LHCN-M2 (cell line): ENCODE results near the gene STAT1. TPM values are rescaled to one million over a fixed set of nuclear protein-coding genes. Genes with fewer than 3 reads are reported as not detected.

Experiments used
- DNase-seq: peaks from one replicate; pipeline ENCODE4 v3.0.0-alpha.2; 2012; ENCODE audit warnings: low read depth
- total RNA-seq: library from RNA; depleted of rRNA; stranded (reverse); fragments of >200 nt; gene quantifications from 2 replicates; pipeline ENCODE4 v1.2.3, GENCODE V29; 2014

STAT1 gene
- total RNA-seq, 1 experiment from 2014 or later, result 94.9 TPM

DNA sequence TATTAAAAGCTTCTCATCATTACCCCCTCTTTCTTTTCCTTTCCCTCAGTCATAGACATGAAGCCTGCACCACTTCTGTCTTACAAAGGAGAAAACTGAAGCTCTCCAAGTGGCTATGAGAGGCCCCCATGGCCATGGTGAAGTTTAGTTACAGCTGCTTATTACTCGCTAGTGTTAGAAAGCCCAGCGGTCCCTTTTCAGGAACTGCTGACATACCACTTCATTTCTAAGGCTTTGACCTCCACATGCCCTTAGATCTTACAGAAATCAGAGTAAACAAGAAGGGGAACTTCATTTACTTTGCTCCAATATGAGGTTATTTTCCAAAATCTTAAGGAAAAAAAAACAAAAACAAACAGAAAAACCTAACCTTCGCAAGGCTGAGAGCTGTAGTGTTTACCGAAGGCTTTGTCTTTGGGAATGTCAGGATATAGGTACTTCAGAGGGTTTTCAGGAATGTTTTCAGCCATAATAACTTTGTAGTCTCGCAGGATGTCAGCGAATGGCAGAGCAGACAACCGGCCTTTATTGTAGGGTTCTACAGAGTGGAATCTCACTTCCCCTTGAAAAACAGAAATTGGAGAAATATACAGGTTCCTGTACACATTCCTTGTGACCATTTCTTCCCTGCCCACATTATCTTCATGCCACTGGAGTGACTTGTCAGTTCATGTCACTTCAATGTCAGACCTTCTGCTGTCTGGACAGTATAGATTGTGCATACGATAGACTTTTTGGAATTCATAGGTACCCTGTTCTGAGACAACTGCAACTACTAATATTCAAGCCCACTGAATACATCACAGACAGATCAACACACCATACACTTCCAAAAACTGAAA lies 18.8 kb upstream of the STAT1 start:
- no peak for DNase-seq

DNA sequence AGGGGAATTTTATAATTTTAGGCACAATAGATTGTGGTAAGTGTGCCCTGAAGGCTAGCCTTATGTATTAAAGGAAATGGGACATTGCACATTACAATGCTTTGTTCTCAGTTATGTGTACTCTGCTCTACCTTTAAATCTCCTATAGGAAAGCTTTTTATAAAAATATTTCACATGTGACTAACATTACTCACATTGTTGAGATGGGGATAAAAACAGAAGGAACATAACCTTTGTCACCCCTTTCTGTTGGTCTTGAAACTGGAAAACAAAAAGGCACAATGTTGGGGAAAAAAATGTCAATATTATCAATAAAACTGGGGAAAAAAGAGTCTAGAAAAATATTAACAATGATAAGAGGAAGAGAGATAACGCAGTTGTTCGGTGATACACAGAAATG lies 17.3 kb upstream of the STAT1 start:
- DNase-seq, result no peak

DNA sequence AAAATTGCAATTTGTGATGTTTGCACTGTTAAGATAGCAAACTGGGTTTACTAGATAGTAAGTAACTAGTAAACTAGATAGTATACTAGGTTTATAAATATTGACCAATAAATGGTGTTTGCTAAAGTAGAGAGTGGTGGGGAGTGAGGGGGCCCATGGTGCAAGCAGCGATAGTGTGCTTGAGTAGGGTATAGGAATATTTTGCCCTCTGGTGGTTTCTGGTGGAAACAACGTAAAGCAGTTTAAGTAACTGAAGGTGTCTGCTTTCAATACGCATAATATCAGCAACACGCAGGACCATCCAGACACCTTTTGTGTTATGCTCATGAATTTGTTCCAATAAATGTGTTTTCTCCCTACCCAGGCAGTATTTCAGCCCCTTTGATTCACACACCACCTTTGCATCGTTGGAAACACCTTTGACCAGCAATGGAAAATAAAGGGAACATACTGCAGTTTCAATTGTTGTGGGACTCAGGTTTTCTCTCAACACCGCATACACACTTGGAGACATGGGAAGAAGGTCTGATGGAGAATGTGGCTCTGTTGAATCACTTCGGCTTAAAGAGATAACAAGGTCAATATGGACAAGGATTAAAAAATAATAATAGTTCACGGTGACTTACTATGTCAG lies 16.7 kb upstream of the STAT1 start:
- DNase-seq, result no peak

DNA sequence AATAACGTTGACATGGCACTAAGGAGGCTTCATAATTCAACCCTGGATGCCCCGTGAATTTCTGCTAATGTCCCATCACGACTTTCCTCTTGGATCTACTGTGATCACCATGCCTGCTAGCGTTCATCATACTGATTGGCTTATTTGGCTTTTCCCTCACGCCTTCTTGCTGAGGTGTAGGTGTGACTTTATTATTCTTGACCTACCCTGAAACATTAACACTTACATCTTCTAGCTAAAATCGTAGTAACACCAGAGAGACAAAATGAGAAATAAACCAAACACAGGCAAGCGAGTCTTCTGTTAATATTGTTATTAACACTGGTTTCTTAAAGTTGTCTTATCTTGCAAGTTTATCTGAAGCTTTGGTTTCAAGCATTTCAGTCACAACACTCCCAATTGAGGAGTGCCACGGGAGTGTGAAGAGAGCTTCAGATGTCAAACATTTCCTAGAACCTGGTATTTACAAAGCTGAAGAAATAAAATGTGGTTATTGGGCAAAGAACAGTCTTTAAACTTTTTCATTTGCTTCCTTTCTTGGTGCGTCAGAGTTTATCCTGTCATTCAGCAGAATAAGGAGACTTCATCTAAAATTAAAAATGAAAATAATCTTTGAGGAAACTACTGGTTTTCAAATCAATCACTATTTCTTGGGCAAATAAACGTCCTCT lies 15.4 kb upstream of the STAT1 start:
- no peak for DNase-seq

DNA sequence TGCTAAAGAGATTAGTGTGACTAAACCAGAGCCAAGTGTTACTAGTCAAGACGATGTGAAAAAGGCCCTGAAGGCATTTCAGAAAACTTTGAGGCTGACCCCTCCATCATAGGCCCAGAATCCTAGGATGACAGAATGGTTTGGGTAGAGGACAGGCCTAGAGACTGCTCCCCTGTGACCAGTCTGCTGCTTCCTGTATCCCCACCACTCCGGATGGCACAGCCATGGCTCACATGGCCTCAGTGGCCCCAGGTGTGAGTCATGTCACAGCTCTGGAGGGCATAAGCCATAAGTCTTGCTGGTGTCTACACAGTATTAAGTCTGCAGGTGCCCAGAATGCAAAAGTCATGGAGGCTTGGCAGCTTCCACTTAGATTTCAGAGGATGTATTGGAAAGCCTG lies 12.4 kb upstream of the STAT1 start:
- no peak for DNase-seq

DNA sequence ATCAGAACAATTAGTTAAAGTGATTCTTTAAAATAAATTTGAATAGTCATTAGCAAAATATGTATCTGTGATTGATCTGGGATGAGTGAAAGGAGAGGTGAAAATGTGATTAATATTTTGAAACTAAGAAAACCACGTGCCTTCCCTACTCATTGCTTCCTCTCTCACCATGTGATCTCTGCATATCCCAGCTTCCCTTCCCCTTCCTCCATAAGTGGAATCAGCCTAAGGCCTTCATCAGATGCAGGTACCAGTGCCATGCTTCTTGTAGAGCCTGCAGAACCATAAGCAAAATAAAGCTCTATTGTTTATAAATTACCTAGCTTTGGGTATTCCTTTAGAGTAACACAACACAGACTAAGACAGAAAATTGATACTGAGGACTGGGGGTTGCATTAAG lies 11.2 kb upstream of the STAT1 start:
- no peak for DNase-seq

DNA sequence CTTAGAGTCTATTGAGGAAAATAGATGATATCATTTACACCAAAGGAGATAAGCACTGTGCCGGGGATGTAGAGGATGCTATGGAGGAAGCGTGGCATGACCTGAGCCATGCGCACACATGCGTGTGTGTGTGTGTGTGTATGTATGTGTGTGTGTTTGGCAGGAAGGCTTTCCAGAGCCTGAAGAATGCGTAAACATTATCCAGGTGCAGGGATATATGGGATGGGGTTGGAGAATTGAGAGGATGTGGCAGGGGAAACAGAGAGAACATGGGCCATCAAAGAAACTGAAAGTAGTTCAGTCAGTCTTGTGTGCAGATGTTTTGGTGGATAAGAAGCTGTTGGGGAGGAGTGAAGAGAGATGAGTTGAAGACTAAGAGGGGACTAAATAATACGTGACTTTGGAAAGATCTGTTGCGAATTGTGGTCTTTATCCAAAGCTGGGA lies 9.3 kb upstream of the STAT1 start:
- DNase-seq, result no peak

DNA sequence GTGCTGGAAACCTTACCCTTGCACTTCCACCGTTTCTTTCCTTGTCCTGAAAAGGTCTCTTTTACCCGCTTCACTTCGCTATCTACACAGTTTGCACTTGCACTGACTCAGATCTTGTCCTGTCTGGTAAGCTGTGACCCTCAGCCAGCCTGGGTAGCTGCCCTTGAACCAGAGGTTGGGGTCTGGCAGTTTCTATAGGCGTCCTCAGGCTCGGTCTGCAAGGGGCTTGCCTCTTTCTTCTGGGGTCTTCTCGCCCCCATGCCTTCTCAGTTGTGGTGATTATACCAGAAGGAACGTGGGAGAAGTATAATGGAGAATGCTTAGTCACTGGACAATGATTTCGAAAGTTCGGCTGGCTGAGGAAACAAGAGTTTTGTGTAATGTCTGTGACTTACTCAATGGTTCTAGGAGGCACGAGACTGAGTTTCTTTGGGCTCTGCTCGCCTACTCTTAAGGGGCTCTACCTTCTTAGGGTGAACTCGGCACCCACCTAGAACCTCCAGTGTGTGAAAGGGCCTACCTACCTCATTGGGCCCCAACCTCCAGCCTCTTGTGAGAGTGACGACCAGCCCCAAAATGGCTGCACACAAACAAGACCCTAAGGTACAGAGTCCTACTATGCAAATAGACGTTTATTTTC lies 6.9 kb upstream of the STAT1 start:
- peak; percentile 71 for DNase-seq

DNA sequence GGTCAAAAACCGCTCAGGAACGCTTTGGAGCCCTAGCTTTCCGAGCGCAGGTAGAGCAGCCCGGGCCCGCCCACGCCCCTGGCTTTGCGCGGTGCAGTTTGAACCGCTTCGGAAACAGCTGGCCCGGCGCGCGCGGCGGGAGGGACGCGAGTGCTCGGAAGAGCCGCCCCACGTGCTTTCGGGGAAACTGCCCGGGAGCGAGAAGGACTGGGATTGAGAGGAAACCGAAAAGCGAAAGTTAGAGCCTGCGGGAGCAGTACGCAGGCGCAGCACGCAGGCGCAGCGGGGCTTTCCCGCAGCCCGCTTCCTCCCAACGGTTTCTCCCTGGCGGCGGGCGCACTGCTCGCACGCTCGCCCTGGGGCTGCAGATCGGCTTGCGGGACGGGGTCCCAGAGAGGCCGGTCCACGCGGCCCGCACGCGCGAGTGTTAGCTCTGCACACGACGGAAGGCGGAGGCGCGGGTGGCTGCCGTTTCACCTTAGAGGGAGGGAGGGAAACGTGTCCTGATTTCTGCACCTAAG lies 6.3 kb upstream of the STAT1 start:
- peak; percentile 96 for DNase-seq

DNA sequence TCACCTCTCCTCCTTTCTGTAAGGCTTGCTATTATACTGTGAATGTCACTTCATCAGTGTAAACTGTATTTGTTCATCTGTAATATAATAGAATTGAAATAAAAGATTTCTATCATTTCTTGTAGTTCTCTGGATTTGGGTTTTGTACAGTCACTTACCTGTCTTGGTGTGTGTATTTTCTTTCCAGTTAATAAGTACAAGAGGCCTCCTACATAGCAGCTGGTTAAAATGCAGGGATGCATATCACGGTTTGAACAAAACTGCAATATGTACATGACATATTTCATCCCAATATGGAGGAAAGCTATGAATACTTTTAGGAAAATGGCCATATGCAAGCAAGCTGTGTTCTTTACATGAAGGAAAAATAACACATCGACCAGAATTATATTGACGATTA lies 5.4 kb upstream of the STAT1 start:
- DNase-seq, result no peak

DNA sequence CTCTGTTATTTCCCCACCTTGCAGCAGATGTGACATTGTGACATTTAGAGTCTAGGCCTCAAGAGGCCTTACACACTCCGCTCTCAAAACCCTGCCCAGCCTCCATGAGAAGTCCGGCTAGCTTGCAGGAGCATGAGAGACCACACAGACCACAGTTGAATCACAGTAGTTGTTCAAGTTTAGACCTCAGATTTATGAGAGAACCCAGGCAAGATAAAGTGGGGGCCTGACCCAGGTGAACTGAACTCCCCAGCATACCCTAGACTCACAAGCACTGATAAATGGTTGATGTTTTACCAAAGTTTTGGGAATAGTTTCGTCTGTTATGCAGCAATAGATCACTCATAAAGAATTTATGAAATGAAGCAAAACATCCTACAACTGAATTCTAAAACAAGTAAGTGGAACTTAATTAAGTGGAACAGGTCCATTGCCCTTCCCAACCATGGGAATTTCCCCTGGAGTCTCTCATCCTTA lies 4.7 kb upstream of the STAT1 start:
- DNase-seq, result no peak

DNA sequence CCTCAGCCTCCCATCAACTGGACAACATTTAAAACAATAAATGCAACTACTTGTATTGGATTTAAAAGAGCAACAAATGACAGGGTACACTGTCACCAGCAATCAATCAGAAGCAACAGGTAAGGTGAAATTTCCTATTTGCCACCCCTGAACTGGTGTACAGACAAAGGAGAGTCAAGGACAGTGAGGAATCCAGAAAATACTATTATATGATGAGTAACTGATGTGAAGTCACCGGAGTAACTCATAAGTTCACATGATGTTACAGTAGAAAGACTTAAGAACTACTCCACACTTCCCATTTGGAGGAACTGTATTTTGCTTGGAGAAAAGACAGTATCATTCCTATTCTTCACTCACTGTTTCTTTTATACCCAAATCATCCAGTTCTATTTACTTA lies 4.1 kb upstream of the STAT1 start:
- no peak for DNase-seq

DNA sequence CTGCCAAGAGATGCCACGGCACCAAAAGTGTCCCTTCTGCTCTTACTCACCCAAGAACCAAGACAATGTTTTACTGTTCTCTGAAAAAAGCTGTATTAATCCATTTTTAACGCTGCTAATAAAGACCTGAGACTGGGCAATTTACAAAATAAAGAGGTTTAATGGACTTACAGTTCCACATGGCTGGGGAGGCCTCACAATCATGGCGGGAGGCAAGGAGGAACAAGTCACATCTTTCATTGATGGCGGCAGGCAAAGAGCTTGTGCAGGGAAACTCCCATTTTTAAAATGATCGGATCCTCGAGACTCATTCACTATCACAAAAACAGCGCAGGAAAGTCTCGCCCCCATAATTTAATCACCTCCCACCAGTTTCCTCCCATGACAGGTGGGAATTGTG lies 1.9 kb upstream of the STAT1 start:
- no peak for DNase-seq

DNA sequence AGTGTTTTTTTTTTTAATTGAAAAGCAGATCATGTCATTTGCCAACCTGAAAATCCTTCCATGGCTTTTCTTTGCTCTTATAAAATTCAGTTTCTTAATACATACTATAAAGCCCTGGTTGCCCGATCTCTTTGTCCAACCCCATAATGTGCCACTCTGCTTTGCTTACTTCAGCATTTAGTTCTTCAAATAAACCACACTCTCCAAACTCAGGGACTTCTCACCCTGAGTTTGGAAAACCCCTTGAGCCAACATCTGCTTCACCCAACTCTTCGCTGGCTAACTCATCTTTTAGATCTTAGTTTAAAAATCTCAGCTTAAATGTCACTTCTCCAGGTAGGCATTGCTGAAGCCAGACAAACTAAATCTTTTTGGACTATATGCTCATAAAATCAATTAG lies 1.3 kb upstream of the STAT1 start:
- DNase-seq, result no peak

DNA sequence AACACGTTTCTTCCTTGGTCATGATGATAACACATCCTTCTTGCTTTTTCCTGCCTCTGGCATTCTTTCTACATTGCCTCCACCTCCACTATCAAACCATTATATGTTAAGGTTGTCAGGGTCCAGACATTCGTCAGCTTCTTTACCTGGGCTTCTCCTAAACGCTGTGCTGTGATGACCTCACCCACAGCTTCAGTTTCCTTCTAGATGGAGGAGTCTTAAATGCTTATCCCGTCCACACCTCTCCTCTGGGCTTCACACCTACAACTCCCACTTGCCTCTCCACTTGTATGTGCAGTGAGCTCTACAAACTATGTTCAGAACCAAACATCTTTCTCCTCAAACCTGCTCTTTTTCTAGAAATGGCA lies 666 bp upstream of the STAT1 start:
- no peak for DNase-seq

DNA sequence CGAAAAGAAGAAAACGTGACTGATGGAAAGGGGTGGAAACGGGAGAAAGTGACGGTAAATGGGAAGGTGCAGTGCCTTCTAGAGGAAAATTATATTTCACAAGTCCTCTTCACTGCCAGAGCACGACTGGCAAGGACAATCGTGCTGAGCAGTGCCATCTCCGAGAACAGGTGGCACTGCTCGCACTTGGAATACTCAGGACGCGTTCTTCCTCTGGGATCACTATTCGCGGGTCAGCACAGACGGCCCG lies 364 bp downstream of the STAT1 start:
- no peak for DNase-seq

DNA sequence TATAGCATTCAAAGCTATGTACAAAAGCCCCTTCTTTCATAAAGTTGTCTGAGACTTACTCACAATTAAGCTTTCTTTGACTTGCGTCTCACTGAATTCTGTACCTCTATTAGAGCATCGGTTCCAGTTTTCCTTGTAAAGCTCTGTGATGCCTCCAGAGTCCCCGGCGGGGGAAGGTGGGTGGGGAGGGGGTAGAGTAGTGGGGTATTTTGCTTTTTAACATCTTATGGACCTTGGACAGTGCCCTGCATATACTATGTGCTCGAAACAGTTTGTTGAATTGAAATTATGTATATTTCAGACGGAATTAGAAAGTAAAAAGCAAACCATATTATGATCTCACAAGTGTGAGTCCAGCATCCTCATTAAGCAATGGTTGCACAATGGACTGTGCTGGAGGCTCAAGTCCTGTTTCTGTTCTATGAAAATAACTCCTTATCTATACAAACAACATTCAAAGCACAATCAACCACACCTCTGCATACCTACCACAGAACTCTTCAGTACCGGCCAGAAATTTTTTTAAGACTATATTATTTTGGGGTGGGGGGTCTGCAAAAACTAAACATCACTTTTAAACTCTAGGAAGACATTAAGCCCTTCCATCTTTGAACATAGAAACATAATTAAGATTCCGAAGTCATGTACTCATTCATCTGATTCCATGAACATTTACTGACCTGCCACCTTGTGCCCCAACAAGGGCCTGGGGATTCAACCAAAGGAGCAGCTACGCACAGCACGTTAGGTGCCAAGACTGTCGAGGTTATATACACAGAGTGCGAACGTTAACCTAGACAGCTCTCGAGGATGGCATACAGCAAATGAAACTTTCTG lies 908 bp downstream of the STAT1 start:
- DNase-seq, result no peak

DNA sequence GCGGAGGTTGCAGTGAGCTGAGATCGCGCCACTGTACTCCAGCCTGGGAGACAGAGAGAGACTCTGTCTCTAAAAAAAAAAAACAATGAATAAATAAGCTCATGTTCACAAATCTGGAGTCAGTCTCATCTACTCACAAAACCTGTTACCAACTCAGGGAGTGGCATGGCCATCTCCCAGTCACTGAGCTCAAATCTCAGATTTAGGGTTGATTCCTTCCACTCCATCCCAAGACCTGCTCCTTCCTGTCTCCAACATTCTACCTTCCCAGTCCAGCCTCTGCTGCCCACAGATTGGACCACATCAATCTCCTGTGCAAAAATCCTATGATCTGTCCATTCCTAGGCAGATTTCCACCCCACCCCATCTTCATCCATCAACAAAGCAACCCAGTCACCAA lies 1.6 kb downstream of the STAT1 start:
- DNase-seq, result no peak

DNA sequence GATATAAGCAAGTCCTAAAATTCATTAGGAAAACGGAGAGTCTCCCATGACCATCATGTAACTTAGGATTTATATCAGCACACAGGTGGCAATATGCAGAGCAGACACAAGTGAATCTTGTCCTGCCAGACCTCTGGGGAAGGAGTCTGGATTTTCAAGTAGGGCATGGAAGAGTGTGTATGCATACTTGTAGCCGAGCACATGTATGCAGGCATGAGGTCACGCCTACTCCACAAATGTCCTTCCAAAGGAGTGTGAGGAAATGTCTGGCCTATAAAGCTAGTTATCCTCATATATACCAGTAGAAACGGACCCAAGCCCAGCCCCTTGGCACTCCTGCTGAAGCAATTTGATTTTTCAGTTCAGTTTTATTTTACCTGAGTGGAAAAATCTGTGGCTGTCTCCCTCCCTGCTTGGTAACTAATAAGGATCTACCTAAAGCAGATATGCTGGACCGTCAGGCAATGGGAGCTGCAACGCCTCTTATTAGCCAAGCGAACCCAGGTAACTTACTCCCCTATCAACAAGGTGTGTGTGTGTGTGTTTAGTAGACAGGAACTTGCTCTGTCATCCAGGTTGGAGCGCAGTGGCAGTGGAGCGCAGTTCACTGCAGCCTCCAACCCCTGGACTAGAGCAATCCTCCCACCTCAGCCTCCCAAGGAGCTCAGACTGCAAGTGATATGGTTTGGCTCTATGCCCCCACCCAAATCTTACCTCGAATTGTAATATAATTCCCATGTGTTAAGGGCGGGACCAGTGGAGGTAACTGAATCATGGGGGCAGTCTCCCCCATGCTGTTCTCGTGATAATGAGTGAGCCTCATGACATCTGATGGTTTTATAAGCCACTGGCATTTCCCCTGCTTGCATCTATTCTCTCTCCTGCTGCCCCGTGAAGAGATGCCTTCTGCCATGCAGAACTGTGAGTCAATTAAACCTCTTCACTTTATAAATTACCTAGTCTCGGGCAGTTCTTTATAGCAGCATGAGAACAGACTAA lies 2.8 kb downstream of the STAT1 start:
- DNase-seq, result no peak
